DND-41 (cell line): ENCODE data around the gene ZIC1.

Source experiments
- CTCF ChIP-seq: IDR thresholded peaks from 2 replicates; pipeline ENCODE4 v1.5.1; 2012; ENCODE audit warnings: borderline replicate concordance, low read length, moderate library complexity, mild to moderate bottlenecking; ENCODE audit not compliant: poor library complexity, severe bottlenecking; ENCODE audit errors: extremely low read depth
- EZH2 ChIP-seq: IDR thresholded peaks from 3 replicates; pipeline ENCODE4 v1.6.1; 2012; ENCODE audit warnings: borderline replicate concordance, low read depth, mild to moderate bottlenecking, moderate library complexity, low read length, inconsistent platforms; ENCODE audit not compliant: severe bottlenecking

- TF ChIP-seq EZH2 (no peak), CTCF (no peak)
Observed at GRCh38 chr3:147387291-147387884, 21.8 kb upstream of the ZIC1 start.
